HepG2 (cell line): Measurements from ENCODE around the gene TLN1. TPM values are rescaled to one million over a fixed set of nuclear protein-coding genes. Genes with fewer than 3 reads are reported as not detected.

ENCODE experiments used
- ATAD3A ChIP-seq: sonication (generic); formaldehyde crosslinking; IDR thresholded peaks from 2 replicates; pipeline ENCODE4 v1.4.0; 2020; ENCODE audit warnings: missing genetic modification reagents
- CENPX ChIP-seq: sonication (generic); formaldehyde crosslinking; IDR thresholded peaks from 2 replicates; pipeline ENCODE4 v1.9.0; 2021; ENCODE audit warnings: mild to moderate bottlenecking, missing genetic modification reagents, moderate library complexity
- FOXP1 ChIP-seq, 2 experiments: fragments of 450-650 bp in 1 of 2; IDR thresholded peaks; 2 replicates each; pipeline ENCODE4 v1.6.1; 2017 to 2018; ENCODE audit warnings: antibody characterized with exemption in 1 of 2
- HHEX ChIP-seq: IDR thresholded peaks from 2 replicates; pipeline ENCODE4 v1.6.1; 2016; ENCODE audit warnings: control low read depth
- JUND ChIP-seq: sonication (generic); formaldehyde crosslinking; IDR thresholded peaks from 2 replicates; pipeline ENCODE4 v1.8.0; 2022; ENCODE audit warnings: mild to moderate bottlenecking, missing genetic modification reagents
- MAFF ChIP-seq: IDR thresholded peaks from 2 replicates; pipeline ENCODE4 v1.6.1; 2011; ENCODE audit warnings: low read depth, low read length, improper control_type of control experiment
- NAIF1 ChIP-seq: sonication (generic); formaldehyde crosslinking; IDR thresholded peaks from 2 replicates; pipeline ENCODE4 v1.5.0; 2020; ENCODE audit warnings: mild to moderate bottlenecking, missing genetic modification reagents, borderline replicate concordance
- NFIB ChIP-seq: sonication (generic); formaldehyde crosslinking; IDR thresholded peaks from 2 replicates; pipeline ENCODE4 v1.9.0; 2021; ENCODE audit warnings: missing genetic modification reagents, mild to moderate bottlenecking, borderline replicate concordance
- NR2C2 ChIP-seq: sonication (generic); formaldehyde crosslinking; IDR thresholded peaks from 2 replicates; pipeline ENCODE4 v1.4.0; 2020; ENCODE audit warnings: missing genetic modification reagents, mild to moderate bottlenecking, moderate library complexity, borderline replicate concordance
- PAF1 ChIP-seq: IDR thresholded peaks from 2 replicates; pipeline ENCODE4 v1.6.1; 2016; ENCODE audit warnings: missing genetic modification reagents, missing compliant biosample characterization
- PHF20 ChIP-seq: sonication (generic); formaldehyde crosslinking; IDR thresholded peaks from 2 replicates; pipeline ENCODE4 v1.5.0; 2020; ENCODE audit warnings: mild to moderate bottlenecking, missing genetic modification reagents
- PRMT3 ChIP-seq: sonication (generic); formaldehyde crosslinking; IDR thresholded peaks from 2 replicates; pipeline ENCODE4 v1.8.1; 2022; ENCODE audit warnings: low read depth, mild to moderate bottlenecking, moderate library complexity, missing genetic modification reagents, borderline replicate concordance
- RARA ChIP-seq: IDR thresholded peaks from 2 replicates; pipeline ENCODE4 v1.6.1; 2016; ENCODE audit warnings: missing genetic modification reagents, missing compliant biosample characterization
- ZBTB21 ChIP-seq: sonication (generic); formaldehyde crosslinking; IDR thresholded peaks from 2 replicates; pipeline ENCODE4 v1.4.0; 2020; ENCODE audit warnings: missing genetic modification reagents
- ZKSCAN1 ChIP-seq: fragments of 150-350 bp; IDR thresholded peaks from 2 replicates; pipeline ENCODE4 v1.6.1; 2014; ENCODE audit warnings: low read length
- ZNF180 ChIP-seq: sonication (generic); formaldehyde crosslinking; IDR thresholded peaks from 2 replicates; pipeline ENCODE4 v1.4.0; 2020; ENCODE audit warnings: low read depth, missing genetic modification reagents, borderline replicate concordance
- ZNF724P ChIP-seq: sonication (generic); formaldehyde crosslinking; IDR thresholded peaks from 2 replicates; pipeline ENCODE4 v1.8.0; 2022; ENCODE audit warnings: missing genetic modification reagents, borderline replicate concordance
- polyA plus RNA-seq, 8 experiments: library from polyadenylated mRNA; depleted of rRNA in 3 of 8; stranded (reverse) in 7 of 8; unstranded in 1 of 8; fragments of >200 nt; fragmentation: Illumina TruSeq in 4 of 8; extraction: Trizol in 4 of 8; gene quantifications; 2 replicates each; pipeline versions ENCODE4 v1.2.1 to v1.2.3, GENCODE V29; 2011 to 2016; ENCODE audit warnings: low read depth in 4 of 8, missing spikeins in 1 of 8, mixed read lengths in 1 of 8; ENCODE audit not compliant: insufficient read depth in 1 of 8
- total RNA-seq, 5 experiments: library from RNA; depleted of rRNA; stranded (reverse); fragments of >200 nt; fragmentation: Illumina TruSeq; extraction: Trizol; gene quantifications; 2 replicates each; pipeline ENCODE4 v1.2.3, GENCODE V29; 2016; ENCODE audit warnings: low read depth in 1 of 5
- TF ChIP-seq, protein P1 (sequence below): sonication (generic); formaldehyde crosslinking; IDR thresholded peaks from 2 replicates; pipeline ENCODE4 v1.4.0; 2020; ENCODE audit warnings: mild to moderate bottlenecking, low read depth, missing genetic modification reagents
- TF ChIP-seq, protein P2 (sequence below): sonication (generic); formaldehyde crosslinking; IDR thresholded peaks from 2 replicates; pipeline ENCODE4 v1.8.1; 2022; ENCODE audit warnings: mild to moderate bottlenecking, missing genetic modification reagents
- TF ChIP-seq, protein P3 (sequence below): sonication (generic); formaldehyde crosslinking; IDR thresholded peaks from 2 replicates; pipeline ENCODE4 v1.4.0; 2020; ENCODE audit warnings: missing genetic modification reagents
- TF ChIP-seq, protein P4 (sequence below): sonication (generic); formaldehyde crosslinking; IDR thresholded peaks from 2 replicates; pipeline ENCODE4 v1.5.1; 2020; ENCODE audit warnings: missing genetic modification reagents, mild to moderate bottlenecking, borderline replicate concordance
- TF ChIP-seq, protein P5 (sequence below): sonication (generic); formaldehyde crosslinking; IDR thresholded peaks from 2 replicates; pipeline ENCODE4 v1.4.0; 2020; ENCODE audit warnings: mild to moderate bottlenecking, missing genetic modification reagents
- TF ChIP-seq, protein P6 (sequence below): sonication (generic); formaldehyde crosslinking; IDR thresholded peaks from 2 replicates; pipeline ENCODE4 v1.8.0; 2022; ENCODE audit warnings: missing genetic modification reagents, low read depth, mild to moderate bottlenecking, borderline replicate concordance

TLN1 gene
- total and polyA plus RNA-seq, 2 of the 13 experiments (the other 11 are each of a cell fraction or from before 2014, with no cell fraction given) = 35.2 to 51.8 TPM

DNA sequence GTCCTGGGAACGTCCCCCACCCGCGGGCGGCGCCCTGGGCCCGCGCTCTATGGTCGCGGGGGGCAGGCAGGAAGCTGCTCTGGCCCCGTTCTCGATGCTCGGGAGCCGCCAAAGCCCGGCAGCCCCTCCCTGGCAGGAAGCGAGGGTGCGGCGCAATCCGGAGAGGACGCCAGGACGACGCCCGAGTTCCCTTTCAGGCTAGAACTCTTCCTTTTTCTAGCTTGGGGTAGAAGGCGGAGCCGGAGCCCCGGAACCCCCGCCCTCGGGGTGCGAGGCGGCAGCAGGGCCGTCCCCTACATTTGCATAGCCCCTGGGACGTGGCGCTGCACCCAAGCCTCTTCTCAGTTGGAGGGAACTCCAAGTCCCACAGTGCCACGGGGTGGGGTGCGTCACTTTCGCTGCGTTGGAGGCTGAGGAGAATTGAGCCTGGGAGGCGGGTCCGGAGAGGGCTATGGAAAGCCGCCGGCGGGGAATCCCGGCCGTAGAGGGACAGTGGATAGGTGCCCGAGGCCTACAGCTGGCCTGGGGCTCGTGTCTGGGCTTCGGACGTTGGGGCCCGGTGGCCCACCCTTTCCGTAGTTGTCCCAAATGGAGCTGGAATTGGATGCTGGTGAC lies at the start of gene TLN1, which contains the start of gene CREB3 (continued):
- TF ChIP-seq, protein P1, sequence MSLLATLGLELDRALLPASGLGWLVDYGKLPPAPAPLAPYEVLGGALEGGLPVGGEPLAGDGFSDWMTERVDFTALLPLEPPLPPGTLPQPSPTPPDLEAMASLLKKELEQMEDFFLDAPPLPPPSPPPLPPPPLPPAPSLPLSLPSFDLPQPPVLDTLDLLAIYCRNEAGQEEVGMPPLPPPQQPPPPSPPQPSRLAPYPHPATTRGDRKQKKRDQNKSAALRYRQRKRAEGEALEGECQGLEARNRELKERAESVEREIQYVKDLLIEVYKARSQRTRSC = no peak
- TF ChIP-seq, protein P2, sequence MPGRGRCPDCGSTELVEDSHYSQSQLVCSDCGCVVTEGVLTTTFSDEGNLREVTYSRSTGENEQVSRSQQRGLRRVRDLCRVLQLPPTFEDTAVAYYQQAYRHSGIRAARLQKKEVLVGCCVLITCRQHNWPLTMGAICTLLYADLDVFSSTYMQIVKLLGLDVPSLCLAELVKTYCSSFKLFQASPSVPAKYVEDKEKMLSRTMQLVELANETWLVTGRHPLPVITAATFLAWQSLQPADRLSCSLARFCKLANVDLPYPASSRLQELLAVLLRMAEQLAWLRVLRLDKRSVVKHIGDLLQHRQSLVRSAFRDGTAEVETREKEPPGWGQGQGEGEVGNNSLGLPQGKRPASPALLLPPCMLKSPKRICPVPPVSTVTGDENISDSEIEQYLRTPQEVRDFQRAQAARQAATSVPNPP (CRISPR knock-in tag) = peak; percentile 81; the same call in 1 of the 2 replicates
- TF ChIP-seq, protein P3, sequence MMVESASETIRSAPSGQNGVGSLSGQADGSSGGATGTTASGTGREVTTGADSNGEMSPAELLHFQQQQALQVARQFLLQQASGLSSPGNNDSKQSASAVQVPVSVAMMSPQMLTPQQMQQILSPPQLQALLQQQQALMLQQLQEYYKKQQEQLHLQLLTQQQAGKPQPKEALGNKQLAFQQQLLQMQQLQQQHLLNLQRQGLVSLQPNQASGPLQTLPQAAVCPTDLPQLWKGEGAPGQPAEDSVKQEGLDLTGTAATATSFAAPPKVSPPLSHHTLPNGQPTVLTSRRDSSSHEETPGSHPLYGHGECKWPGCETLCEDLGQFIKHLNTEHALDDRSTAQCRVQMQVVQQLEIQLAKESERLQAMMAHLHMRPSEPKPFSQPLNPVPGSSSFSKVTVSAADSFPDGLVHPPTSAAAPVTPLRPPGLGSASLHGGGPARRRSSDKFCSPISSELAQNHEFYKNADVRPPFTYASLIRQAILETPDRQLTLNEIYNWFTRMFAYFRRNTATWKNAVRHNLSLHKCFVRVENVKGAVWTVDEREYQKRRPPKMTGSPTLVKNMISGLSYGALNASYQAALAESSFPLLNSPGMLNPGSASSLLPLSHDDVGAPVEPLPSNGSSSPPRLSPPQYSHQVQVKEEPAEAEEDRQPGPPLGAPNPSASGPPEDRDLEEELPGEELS (CRISPR knock-in tag) = no peak; the same call in 1 of the 2 replicates
- TF ChIP-seq, protein P4, sequence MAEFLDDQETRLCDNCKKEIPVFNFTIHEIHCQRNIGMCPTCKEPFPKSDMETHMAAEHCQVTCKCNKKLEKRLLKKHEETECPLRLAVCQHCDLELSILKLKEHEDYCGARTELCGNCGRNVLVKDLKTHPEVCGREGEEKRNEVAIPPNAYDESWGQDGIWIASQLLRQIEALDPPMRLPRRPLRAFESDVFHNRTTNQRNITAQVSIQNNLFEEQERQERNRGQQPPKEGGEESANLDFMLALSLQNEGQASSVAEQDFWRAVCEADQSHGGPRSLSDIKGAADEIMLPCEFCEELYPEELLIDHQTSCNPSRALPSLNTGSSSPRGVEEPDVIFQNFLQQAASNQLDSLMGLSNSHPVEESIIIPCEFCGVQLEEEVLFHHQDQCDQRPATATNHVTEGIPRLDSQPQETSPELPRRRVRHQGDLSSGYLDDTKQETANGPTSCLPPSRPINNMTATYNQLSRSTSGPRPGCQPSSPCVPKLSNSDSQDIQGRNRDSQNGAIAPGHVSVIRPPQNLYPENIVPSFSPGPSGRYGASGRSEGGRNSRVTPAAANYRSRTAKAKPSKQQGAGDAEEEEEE (CRISPR knock-in tag) = no peak
- no peak for TF ChIP-seq PAF1 (CRISPR knock-in tag)
- TF ChIP-seq NAIF1 = 0 out of 2 replicates have a peak, but pooled peaks have one; percentile 85
- no peak for TF ChIP-seq ZKSCAN1
- peak; percentile 89 for TF ChIP-seq PHF20
- TF ChIP-seq ZNF724P (CRISPR knock-in tag) = no peak
- TF ChIP-seq ZNF180 (CRISPR knock-in tag) = no peak
- TF ChIP-seq PRMT3 (CRISPR knock-in tag) = no peak
- TF ChIP-seq NR2C2 (CRISPR knock-in tag) = peak; percentile 87
- no peak for TF ChIP-seq FOXP1 (IDR thresholded peaks at IDR 0.05)
- peak; percentile 13; the same call in 1 of the 2 replicates for TF ChIP-seq FOXP1 (CRISPR knock-in tag; IDR thresholded peaks at IDR 0.05)
- peak; percentile 57; the same call in 1 of the 2 replicates for TF ChIP-seq ZBTB21 (CRISPR knock-in tag)
- TF ChIP-seq, protein P5, sequence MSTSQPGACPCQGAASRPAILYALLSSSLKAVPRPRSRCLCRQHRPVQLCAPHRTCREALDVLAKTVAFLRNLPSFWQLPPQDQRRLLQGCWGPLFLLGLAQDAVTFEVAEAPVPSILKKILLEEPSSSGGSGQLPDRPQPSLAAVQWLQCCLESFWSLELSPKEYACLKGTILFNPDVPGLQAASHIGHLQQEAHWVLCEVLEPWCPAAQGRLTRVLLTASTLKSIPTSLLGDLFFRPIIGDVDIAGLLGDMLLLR (CRISPR knock-in tag) = no peak
- no peak for TF ChIP-seq HHEX (CRISPR knock-in tag)
- no peak for TF ChIP-seq CENPX (CRISPR knock-in tag)
- no peak for TF ChIP-seq ATAD3A (CRISPR knock-in tag)
- TF ChIP-seq MAFF = no peak
- TF ChIP-seq, protein P6, sequence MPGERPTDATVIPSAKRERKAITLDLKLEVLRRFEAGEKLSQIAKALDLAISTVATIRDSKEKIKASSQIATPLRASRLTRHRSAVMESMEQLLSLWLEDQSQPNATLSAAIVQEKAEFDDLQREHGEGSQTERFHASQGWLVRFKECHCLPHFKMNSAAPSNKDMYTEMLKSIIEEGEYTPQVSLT (CRISPR knock-in tag) = no peak
- peak; percentile 47; the same call in 1 of the 2 replicates for TF ChIP-seq JUND (CRISPR knock-in tag)
- TF ChIP-seq NFIB (CRISPR knock-in tag) = no peak
- TF ChIP-seq RARA = 0 out of 2 replicates have a peak, but pooled peaks have one; percentile 15
